DOHH2 (cell line): Measurements from ENCODE around the gene FADS3.

ENCODE experiments used
- CTCF ChIP-seq: fragments of 200-600 bp; sonication (generic); IDR thresholded peaks from one replicate; pipeline ENCODE4 v1.5.1; 2014; ENCODE audit warnings: antibody characterized with exemption, mild to moderate bottlenecking, low read depth, low read length; ENCODE audit not compliant: poor library complexity, severe bottlenecking
- EZH2phosphoT487 ChIP-seq: fragments of 200-600 bp; sonication (generic); IDR thresholded peaks from 2 replicates; pipeline ENCODE4 v1.6.1; 2017; ENCODE audit warnings: borderline replicate concordance, mild to moderate bottlenecking, antibody characterized with exemption, low read length, moderate library complexity, mixed read lengths

GRCh38 chr11:61851900-61852295 lies 39.4 kb downstream of the FADS3 start:
- TF ChIP-seq CTCF (no peak), EZH2phosphoT487 (no peak)
